ENCODE results near the gene MTUS2.

GRCh38 chr13:29511980-29512379 is 691.8 kb downstream of the MTUS2 start:
- TF ChIP-seq CTCF (IDR thresholded peaks at IDR 0.05; ENCODE audit: insufficient read depth, low read length, poor library complexity, severe bottlenecking) (no peak), EZH2phosphoT487 (conservative IDR thresholded peaks at IDR 0.05; ENCODE audit: low read length) (no peak)

All from SU-DHL-6 (cell line).